Muscle of arm (tissue), 14 donors: ENCODE data around the gene COA5. TPM values are rescaled to one million over a fixed set of nuclear protein-coding genes. Genes with fewer than 3 reads are reported as not detected.

ENCODE experiments used
- DNase-seq: peaks from one replicate; pipeline ENCODE4 v3.0.0-alpha.2; 2013
- long read RNA-seq, 11 donors: transcript quantifications; one replicate each; lab custom pipeline, GENCODE V29; 2026
- polyA plus RNA-seq, 12 donors: library from polyadenylated mRNA; unstranded; fragments of 120-200 nt; gene quantifications; one replicate each; pipeline ENCODE4 v1.2.1, GENCODE V29; 2013; ENCODE audit not compliant: insufficient read length in 12 of 12

Gene COA5, protein sequence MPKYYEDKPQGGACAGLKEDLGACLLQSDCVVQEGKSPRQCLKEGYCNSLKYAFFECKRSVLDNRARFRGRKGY
- 10 to 100 TPM in 11 of 12 donors, not detected in 1; 37.3 to 58.9 (median 48.2) TPM for polyA plus RNA-seq
- long read RNA-seq, donor 1, transcript COA5-201 (3 exons, 1,754 nt): major isoform, 32 of 35 reads
- long read RNA-seq, donor 1, partial matches to known transcripts: 0 of 35 reads
- long read RNA-seq, donor 1, other reads (novel, unspliced or antisense): 0 of 35 reads
- long read RNA-seq, donor 2, transcript COA5-201 (3 exons, 1,754 nt): major isoform, 30 of 33 reads
- long read RNA-seq, donor 2, partial matches to known transcripts: 0 of 33 reads
- long read RNA-seq, donor 2, other reads (novel, unspliced or antisense): 0 of 33 reads
- long read RNA-seq, donor 3, transcript COA5-201 (3 exons, 1,754 nt): major isoform, 5 of 9 reads
- long read RNA-seq, donor 3, partial matches to known transcripts: 0 of 9 reads
- long read RNA-seq, donor 3, other reads (novel, unspliced or antisense): 0 of 9 reads
- long read RNA-seq, donor 4, transcript COA5-201 (3 exons, 1,754 nt): major isoform, 12 of 14 reads
- long read RNA-seq, donor 4, partial matches to known transcripts: 0 of 14 reads
- long read RNA-seq, donor 4, other reads (novel, unspliced or antisense): 0 of 14 reads
- long read RNA-seq, donor 5, transcript COA5-201 (3 exons, 1,754 nt): major isoform, 50 of 56 reads
- long read RNA-seq, donor 5, transcript COA5-204 (2 exons, 958 nt): minor isoform, 5 of 56 reads
- long read RNA-seq, donor 5, partial matches to known transcripts: 0 of 56 reads
- long read RNA-seq, donor 5, other reads (novel, unspliced or antisense): 0 of 56 reads
- long read RNA-seq, donor 6, transcript COA5-201 (3 exons, 1,754 nt): major isoform, 18 of 18 reads
- long read RNA-seq, donor 6, partial matches to known transcripts: 0 of 18 reads
- long read RNA-seq, donor 6, other reads (novel, unspliced or antisense): 0 of 18 reads
- long read RNA-seq, donor 7, transcript COA5-201 (3 exons, 1,754 nt): major isoform, 17 of 20 reads
- long read RNA-seq, donor 7, partial matches to known transcripts: 0 of 20 reads
- long read RNA-seq, donor 7, other reads (novel, unspliced or antisense): 0 of 20 reads
- long read RNA-seq, donor 8, transcript COA5-204 (2 exons, 958 nt): minor isoform, 8 of 44 reads
- long read RNA-seq, donor 8, transcript COA5-201 (3 exons, 1,754 nt): major isoform, 35 of 44 reads
- long read RNA-seq, donor 8, partial matches to known transcripts: 0 of 44 reads
- long read RNA-seq, donor 8, other reads (novel, unspliced or antisense): 0 of 44 reads
- long read RNA-seq, donor 9, transcript COA5-201 (3 exons, 1,754 nt): major isoform, 17 of 17 reads
- long read RNA-seq, donor 9, partial matches to known transcripts: 0 of 17 reads
- long read RNA-seq, donor 9, other reads (novel, unspliced or antisense): 0 of 17 reads
- long read RNA-seq, donor 10, transcript COA5-201 (3 exons, 1,754 nt): major isoform, 17 of 61 reads
- long read RNA-seq, donor 10, partial matches to known transcripts: 14 of 61 reads
- long read RNA-seq, donor 10, other reads (novel, unspliced or antisense): 26 of 61 reads
- long read RNA-seq, donor 11, transcript COA5-201 (3 exons, 1,754 nt): major isoform, 31 of 35 reads
- long read RNA-seq, donor 11, partial matches to known transcripts: 0 of 35 reads
- long read RNA-seq, donor 11, other reads (novel, unspliced or antisense): 0 of 35 reads

DNA sequence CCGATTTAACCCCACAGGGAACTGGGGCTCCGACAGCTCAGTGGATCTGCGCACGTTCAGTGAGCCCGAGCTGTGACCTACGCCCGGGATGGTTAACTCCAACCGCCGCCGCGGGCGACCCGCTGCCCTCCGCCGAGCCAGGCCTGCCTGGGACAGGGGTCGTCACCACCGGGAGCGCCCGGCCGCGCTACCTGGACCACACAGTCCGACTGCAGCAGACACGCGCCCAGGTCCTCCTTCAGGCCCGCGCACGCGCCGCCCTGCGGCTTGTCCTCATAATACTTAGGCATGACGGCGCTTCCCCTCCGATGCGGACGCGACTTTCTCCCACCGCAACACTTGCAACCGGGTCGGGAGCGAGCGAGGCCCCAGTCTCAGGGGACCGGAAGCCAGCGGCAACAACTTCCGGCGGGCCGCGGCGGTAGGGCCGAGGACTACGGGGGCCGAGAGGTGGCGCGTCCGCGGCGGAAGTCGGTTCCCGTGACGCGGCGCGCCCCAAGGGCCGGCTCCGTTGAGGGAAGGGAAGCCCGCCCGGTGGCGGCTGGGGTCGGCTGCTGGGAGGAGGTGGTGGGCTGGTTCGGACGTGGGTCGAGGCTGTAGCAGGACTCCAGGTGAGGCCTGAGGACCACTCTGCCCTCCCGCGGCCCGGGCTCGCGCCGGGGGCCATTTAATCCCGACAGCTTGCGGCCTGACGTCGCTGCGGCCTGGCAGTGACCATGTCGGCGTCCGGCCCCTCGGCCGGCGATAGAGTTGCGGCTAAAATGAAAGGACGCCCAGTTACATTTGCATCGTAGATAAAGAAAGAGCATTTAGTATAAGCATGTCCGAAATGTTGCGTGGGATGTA lies at the start of gene COA5, which contains the start of gene UNC50:
TSS of gene COA5 (minus strand) at position 397 of the 846 bp plus-strand sequence. CDS start at position 290, 107 bp downstream.
TSS of gene UNC50 (plus strand) at position 474 of the 846 bp plus-strand sequence. CDS start 1,171 bp downstream, outside the sequence.
- DNase-seq: peak; percentile 90

DNA sequence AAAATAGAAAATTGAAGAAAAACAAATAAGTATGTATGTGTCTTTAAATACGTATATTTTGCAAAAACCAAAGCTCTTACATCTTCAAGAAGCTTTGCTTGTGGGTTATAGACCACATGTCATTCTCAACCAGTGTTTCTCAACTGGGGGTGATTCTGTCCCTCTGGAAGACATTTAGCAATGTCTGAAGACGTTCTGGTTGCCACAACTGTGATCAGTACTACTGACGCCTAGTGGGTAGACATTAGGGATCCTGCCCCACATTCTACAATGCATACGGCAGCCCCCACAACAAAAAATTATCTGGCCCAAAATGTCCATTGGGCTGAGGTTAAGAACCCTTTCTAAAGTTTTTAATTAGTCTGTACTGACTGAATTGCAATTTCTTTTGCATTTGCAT lies 48.5 kb upstream of the COA5 start:
- no peak for DNase-seq

DNA sequence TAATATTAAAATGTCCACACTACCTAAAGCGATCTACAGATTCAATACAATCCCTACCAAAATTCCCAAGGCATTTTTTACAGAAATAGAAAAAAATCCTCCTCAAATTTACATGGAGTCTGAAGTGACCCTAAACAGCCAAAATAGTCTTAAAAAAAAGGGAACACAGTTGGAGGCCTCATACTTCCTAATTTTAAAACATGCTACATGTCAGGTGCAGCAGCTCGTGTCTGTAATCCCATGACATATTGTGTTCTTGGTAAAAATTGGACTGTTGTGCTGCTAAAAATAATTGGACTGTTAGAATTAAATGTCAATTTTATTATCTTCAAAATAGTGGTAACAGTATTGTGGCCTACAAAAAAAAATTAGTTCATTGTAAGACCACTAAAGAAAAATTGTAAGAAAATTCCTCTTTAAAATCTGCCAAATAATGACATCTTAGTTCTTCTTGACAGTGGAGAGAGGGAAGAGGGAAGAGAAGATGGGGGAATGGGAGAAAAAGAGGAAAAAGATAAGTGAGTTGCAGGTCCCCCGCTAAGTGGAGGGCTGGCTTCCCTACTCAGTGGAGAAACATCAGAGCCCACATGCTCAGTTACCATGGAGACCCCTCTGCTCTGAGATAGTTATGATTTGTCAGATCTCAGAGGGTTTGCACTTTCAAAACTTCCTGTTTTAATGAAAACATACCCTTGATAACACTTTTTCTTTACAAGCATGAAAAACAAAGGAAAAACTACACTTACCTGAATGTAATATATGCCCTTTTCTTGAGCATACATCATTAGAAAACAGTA lies 46.6 kb upstream of the COA5 start:
- no peak for DNase-seq

DNA sequence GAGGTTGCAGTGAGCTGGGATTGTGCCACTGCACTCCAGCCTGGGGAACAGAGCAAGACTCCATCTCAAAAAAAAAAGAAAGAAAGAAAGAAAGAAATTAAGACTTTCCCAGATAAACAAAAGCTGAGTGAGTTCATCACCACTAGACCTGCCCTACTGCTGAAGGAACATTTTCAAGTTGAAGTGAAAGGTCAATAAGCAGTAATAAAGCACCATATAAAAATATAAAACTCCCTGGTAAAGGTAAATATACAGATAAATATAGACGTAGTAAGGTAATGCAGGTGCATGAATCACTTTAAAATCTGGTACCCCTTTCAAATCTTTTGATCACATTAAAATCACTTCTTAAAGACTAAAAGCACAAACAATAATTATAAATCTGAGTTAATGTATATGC lies 42.7 kb upstream of the COA5 start:
- DNase-seq: no peak

DNA sequence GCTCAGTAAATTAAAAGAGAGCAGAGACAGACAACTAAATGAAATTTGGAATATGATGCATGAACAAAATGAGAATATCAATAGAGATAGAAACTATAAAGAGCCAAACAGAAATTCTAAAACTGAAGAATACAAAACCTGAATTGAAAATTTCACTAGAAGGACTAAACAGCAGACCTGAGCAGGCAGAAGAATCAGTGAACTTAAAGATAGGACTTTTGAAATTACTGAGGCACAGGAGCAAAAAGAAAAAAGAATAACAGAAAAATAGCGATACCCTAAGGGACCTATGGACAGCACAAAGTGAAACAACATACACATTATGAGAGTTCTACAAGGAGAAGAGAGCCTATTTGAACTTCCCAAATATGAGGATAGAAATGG lies 41.7 kb upstream of the COA5 start:
- DNase-seq: no peak

DNA sequence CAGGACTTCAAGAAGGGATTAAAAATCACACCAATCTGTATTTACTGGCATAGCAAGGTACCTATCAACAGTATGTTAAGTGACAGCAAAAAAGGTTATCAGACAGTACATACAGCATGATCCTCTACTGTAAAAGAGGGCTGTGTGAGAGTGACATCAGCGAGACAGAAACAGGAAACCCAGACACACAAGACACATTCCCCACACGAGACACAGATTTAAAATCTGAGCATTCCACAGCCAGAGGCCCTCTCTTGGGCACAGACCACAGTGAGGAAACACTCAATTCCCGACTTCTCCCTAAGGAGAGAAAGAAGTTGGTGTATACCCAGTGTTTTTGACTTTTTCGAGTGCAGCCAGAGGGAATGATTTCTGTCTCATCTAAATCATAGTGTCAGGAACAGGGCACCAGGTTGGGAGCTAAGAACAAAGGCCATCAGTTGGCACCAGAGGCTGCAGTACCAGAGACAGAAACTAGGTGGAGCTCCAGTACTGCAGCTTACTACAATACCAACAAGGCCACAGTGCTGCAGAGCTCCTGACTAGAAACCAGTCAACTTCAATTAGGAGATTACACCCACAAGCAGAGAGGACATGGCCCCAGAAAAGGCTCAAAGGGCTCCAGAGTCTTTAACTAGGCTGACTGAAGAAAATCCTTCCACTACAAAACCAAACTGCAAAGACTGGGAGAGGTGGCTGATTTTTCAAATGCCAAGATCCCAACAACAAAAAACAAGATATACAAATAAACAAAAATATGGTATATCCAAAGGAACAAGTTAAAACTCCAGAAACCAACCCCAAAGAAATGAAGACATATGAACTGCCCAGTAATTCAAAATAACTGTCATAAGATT lies 41.1 kb upstream of the COA5 start:
- DNase-seq: peak; percentile 78

DNA sequence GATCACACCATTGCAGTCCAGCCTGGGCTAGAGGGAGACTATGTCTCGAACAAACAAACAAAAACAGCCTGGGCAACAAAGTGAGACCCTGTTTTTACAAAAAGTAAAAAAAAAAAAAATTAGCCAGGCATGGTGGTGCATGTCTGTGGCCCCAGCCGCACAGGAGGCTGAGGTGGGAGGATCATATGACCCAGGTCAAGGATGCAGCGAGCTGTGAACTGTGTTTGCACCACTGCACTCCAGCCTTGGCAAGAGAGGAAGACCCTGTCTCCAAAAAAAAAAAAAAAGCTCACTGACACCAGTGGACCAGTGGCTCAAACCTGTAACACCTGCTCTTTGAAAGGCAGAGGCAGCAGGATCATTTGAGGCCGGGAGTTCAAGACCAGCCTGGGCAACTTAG lies 40.1 kb upstream of the COA5 start:
- no peak for DNase-seq

DNA sequence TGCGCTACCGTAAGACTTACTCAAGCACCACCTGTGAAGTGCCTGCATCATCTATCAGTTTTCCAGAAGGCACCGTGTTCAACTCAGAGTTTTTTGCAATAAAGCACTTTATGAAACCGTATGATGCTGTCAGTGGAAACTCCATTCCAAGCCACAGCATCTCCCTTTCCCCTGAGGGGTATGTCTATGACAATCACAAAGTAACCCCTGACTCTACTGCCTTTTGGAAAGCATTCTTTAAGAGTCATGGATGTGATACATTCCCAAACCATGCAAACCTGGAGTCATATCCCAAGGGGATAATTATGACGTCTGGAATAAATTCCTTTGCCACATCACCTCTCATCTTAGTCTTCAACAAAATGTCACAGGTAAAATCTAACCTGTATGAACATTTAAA lies 39.3 kb upstream of the COA5 start:
- DNase-seq: no peak

DNA sequence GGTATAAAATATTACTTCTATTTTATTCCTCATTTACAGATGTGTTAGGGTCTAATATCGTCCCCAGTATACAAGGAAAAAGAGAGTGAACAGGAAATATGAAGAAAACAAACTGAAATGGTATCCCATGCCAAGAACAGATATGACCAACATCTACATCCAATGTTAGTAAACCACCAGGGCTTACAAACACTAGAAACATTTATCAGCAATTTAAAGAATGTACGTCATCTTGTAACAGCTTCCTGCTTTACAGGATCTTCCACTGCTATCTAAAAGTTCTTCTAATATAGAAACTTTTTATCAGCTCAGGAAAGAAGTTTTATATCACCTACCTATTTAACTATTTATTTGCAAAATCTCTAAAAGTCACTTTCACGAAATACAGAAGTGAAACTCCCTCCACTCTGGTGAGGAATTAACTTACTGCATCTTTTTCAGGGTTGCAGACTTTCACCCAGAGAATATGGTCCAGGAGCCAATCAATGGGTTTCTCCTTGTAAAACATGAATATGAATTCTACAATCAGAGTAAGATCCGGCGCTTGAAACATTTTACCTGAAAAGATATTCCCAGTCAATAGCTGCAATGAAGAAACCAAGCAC lies 35.3 kb upstream of the COA5 start:
- DNase-seq: no peak

DNA sequence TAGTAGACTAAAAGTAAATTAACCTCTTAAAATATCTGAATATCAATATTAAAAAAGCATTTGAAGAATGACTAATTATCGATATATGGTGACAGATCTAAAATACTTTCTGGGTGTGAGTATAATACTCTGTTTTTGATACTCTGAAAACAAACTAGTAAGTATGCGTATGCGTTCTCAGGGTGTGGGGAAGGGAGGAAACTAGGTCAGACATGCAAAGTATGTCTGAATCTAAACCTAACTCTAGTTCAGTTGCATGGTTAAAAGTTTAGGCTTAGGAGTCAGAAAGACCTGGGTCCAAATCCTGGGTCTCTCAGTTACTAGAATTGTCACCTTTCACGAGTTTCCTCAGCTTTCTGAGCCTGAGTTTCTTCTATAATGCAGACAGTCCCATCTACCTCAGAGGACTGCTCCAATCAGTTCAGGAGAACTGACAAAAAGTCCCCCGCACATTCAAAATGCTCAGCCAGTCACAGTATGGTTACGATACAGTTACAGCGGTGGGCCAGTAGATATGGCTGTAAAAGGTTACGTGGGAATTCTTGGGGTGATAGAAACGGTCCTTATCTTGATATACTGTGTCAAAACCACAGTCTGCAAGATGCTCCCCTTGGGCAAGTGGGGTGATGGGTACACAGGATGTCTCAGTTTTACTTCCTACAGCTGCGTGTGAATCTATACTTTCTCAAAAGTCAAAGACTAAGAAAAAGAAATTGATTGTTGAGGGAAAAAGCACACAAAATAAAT lies 29.3 kb upstream of the COA5 start:
- DNase-seq: no peak

DNA sequence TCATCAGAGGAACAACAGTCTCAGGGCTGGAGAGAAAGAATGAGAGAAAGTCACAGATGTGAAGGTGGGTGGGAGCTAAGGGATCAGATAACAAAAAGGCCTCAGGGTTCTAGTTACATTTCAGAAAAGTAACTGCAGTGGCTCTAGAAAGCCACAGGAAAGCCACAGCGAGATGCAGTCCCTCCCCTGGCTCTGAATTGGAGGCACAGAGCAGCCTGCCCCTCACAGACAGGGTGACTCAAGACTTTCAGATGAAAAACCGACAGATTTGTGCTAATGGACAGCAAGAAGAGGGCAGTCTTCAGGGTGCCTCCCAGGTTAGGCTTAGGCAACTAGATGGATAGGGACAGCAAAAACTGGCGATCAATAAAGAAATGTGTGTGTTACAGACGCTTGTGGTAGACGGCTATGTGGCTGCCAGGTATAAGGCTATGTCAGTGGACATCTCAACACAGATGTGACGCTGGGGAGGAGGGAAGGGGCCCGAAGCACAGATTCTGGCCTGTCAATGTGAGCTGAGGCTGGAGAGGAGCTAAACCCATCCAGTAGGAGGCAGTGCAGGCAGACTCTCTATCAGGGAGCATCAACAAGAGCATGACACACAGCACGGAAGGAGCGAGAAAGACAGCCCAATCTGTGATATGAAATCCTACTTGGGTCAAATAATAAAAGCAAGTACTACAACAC lies 26.2 kb upstream of the COA5 start:
- no peak for DNase-seq

DNA sequence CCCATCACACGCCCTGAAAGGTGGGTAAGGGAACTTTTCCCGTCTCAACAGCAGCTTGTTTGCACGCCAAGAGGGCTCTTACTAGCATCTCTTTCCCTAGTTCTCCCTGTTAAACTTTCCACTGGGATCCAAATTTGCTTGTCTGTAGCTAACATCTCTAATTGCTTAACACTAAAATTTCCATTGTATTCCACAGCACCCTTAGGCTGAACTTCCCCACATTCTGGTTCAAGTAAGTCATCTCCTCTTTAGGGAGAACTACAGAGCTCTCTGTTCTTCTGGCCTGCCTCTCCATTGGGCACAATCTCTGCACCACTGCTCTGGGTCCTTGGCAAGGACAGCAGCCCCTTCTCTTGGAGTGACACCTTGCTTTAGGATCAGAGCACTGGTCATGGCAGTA lies 24.0 kb upstream of the COA5 start:
- no peak for DNase-seq

DNA sequence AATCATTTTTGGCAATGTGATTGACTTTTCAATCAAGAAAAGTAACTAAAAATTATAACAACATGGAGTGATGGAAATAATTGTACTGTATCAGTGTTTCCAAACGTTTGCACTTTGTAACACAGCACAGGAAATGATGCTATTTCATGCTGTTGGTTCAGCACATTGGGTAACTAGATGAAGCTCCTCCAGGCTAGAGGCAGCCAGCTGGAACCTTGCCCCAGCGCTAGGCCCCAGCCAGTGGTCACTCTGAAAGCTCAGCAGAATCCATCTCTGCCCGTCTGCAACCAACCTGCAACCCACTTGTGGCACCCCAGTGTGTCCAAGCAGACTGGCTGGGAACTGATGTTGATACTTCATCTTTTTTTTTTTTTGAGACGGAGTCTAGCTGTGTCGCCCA lies 15.3 kb upstream of the COA5 start:
- DNase-seq: no peak

DNA sequence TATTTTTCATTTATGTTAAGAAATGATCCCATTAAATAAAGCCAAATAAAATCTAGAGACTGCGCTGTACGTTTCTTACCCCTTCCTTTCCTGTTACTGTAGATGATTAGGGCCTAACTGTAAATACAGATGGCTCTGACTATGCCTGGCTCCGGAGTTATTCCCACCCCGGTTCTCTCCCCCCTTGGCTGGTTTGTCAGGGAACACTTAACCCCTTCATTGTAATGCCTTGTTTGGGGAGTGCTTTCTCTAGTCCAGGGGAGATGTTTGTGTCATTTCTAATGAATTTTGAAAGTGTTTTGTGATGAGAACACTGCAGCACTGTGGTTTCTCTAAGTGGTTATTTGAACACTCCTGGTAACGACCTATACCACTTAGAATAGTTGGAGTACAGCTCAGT lies 8.8 kb upstream of the COA5 start:
- DNase-seq: no peak

DNA sequence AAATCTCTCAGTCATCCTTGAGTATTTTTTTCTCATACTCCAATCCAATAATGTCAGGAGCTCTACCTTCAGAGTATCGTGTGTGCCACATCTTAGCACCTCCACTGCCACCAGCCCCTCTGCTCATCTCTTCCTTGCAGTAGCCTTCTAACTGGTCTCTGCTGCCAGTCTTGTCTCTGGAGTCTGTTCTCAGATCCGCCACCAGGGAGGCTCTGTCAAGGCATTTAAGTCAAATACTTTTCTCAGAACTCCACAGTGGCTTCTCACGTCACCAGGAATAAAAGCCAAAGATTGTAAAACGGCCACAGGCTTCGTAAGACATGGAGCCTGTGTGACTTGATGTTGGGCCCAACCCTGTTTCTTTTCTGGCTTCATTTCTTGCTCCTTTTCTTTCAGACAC lies 7.2 kb upstream of the COA5 start:
- DNase-seq: no peak
